Measurements from ENCODE around the gene SHB.
"Not testable (repeated sequence)": the region's sequence is repeated elsewhere in the genome, so short reads cannot be mapped to it uniquely, and the experiment has no call there.

SHB gene

GRCh38 chr9:38062498-38063362 lies 6.3 kb downstream of the SHB start:
- DNase-seq (ENCODE audit: low spot score), result peak; percentile 56

GRCh38 chr9:38062106-38062497 lies 6.9 kb downstream of the SHB start:
- DNase-seq (ENCODE audit: low spot score), result no peak

- no peak for DNase-seq (ENCODE audit: low spot score)
Measured at GRCh38 chr9:38061326-38061977, 7.6 kb downstream of the SHB start.

GRCh38 chr9:38060681-38061080 lies 8.3 kb downstream of the SHB start:
- DNase-seq (ENCODE audit: low spot score), result no peak

GRCh38 chr9:38059233-38059936 lies 9.6 kb downstream of the SHB start:
- no peak for DNase-seq (ENCODE audit: low spot score)

- DNase-seq (ENCODE audit: low spot score), result no peak
Measured at GRCh38 chr9:38058452-38059232, 10.4 kb downstream of the SHB start.

GRCh38 chr9:38057416-38058195 lies 11.4 kb downstream of the SHB start:
- DNase-seq (ENCODE audit: low spot score), result peak; percentile 45

GRCh38 chr9:38054653-38055052 lies 14.4 kb downstream of the SHB start:
- DNase-seq (ENCODE audit: low spot score), result no peak

GRCh38 chr9:38053697-38054461 lies 15.1 kb downstream of the SHB start:
- no peak for DNase-seq (ENCODE audit: low spot score)

- no peak for DNase-seq (ENCODE audit: low spot score)
Measured at GRCh38 chr9:38051780-38052546, 17.1 kb downstream of the SHB start.

GRCh38 chr9:38048316-38048969 lies 20.6 kb downstream of the SHB start:
- DNase-seq (ENCODE audit: low spot score), result peak; percentile 63

- DNase-seq (ENCODE audit: low spot score), result peak; percentile 86
Measured at GRCh38 chr9:38047301-38048251, 21.5 kb downstream of the SHB start.

GRCh38 chr9:38046661-38047300 lies 22.2 kb downstream of the SHB start:
- peak; percentile 75 for DNase-seq (ENCODE audit: low spot score)

GRCh38 chr9:38045939-38046338 lies 23.1 kb downstream of the SHB start:
- not testable (repeated sequence) for DNase-seq (ENCODE audit: low spot score)

- DNase-seq (ENCODE audit: low spot score), result no peak
Measured at GRCh38 chr9:38044706-38045105, 24.3 kb downstream of the SHB start.

- no peak for DNase-seq (ENCODE audit: low spot score)
Measured at GRCh38 chr9:38043931-38044623, 24.9 kb downstream of the SHB start.

All from GM03348 (cell line).